Measurements from ENCODE around the gene TMEM92. TPM values are rescaled to one million over a fixed set of nuclear protein-coding genes. Genes with fewer than 3 reads are reported as not detected.
"Not testable (repeated sequence)": the region's sequence is repeated elsewhere in the genome, so short reads cannot be mapped to it uniquely, and the experiment has no call there.

The TMEM92 gene
- total RNA-seq, 1 donor from 2014 or later = not detected

DNA sequence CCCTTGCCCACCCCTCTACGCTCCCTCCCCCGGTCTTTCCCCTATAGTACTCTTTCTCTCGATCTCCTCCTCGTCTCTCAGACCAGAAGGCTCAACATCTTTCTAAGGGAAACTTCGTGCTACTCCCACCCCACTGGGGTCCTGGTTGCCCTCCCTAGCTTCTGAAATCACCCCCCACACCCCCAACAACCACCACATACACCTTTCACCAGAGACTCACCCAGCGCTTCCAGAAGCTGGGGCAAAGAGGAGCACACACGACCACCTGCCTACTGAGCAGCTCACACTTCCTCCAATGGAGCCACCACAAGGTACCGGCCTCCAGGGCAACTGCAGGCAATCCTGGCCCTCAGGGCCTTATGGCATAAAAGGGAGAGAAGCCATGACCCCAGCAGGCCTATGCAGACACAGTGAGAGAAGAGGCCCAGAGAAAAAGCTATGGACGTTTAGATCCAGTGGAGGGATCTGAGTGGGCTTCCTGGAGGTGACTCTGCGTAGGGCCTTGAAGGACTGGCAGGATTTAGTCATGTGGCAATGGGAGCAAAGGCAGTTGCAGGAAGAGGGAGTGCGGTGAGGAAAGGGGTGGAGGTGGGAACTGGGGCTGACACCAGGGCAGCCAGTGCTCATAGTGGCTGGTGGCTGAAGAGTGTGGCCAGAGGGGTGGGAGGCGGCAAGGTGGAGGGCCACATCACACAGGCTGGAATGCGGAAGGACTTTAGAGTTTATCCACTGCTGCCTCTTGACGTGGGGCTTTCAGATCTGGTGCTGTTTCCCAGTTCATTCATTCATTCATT is 12.1 kb upstream of the TMEM92 start:
- DNase-seq (ENCODE audit: low read depth in 2 of 2) = no peak

DNA sequence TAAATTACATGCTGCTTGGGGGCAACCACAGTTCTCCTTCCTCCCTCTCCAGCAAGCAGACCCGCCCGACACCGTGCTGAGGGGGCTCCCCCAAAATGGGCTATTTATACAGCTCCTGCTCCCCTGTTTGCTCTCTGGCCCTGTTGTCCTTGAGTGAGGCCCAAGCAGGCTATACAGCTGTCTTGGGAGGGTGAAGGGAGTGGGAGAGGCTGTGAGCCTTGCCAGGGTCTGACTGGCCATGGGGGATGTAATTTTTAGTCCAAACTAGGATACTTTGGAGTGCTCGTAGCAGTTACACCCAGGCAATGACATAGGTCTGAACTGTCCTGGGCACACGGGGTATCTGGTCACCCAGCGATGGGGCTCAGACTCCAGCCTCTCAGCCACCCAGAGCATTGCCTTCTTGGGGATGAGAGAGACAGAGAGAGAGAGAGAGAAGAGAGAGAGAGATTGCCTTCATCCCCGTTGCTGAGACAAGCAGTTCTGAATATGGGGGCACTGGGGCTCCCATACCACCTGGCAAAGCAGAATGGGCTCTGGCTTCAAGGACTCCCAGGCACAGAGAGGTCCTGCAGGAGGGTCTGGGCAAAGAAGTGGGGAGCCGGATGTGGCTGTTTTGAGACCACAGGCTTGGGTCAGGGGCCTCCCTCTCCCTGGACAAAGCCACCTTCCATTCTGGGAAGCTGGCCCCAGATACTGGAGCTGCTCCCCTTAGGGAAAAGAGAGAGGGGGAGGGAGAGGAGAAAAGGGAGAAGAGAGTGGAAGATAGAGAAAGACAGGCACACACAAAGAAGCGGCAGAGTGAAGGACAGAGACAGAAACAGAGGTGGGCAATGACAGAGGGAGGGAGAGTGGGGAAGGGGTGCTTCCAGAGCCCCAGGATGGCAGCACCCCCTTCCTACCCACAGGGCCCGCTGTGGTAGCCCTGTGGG is 10.7 kb upstream of the TMEM92 start:
- DNase-seq (ENCODE audit: low read depth in 2 of 2) = no peak

DNA sequence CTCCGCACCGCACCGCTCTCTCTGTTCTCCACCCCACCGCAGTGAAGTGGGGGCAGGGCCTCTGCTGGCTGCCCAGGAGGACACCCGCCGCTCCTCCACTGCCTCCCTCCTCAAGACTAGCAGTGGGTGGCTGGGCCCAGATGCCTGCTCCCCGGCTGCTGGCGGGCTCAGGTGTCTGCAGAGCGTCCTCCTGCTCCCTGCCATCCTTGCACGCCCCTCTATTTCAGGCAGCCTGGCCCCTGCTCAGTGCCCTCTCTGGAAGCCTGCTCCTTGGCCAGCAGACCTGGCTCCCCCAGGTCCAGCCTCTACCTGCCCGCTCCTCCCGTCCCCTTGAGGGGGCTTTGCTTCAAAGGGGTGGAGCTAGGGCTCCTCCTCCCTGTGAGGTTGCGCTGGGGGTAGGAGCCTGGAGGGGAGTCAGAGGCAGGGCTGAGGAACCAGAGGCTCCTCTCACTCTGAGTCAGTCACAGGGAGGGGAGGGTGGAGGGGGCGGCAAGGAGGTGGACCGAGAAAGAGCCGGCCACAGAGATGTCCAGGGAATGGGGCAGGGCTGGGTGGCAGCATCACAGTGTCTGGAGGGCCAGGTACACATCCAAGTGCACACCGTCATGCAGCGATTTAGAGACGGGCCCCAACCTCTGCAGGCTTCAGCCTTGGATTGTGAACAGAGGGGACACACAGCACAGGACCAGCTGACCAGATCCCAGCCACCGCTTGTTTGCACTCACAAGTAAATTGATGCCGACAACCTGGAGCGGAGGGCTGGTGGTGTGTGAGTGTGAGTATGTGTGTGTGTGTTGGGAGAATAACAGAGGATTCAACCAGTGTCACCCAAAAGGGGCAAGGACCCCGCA is 9.8 kb upstream of the TMEM92 start:
- no peak for DNase-seq (ENCODE audit: low read depth in 2 of 2)

DNA sequence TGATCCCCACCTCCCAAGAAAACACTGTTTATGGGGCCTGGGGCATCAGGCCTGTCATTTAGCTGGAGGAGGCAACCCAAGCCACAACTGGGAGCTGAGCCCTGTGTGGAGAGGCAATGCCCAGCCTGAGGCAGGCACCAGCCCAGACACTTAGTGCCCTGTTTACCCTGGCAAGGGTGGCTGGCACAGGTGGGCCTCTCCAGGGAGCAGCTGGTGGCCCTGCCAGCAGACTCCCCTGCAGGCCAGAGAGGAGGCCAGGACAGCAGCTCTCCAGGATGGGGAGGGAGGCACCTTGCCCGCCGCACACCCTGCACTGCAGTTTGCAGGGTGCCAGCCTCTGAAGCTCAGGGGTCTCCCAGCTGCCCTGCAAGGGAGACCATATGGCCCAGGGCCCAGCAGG is 9.1 kb upstream of the TMEM92 start:
- no peak for DNase-seq (ENCODE audit: low read depth in 2 of 2)

DNA sequence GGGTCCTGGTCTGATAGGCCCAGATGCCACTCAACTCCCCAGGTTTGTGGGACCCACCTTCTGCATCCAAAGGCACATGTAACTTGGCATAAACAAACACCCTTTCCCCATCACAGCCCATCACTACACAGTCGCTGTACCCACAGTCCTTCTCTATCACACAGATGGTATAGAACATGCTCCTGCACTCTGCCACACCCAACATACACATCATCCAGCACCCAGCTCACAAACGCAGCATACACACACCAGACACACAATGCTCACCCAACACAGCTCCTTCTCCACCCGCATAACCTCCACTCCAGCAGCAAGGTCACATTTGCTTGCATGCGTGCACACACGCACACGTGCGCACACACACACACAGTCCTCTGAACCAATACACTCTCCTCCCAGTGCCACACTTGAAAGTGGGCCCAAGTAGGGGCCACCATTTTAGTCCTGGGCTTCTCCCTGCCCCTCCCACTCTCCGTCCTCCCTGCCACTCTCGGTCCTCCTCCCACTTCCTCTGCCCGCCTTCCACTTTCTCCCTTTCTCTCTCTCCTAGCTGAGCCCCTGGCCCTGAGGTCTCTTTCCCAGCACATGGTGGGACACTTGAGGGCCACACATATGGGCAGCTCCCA is 8.5 kb upstream of the TMEM92 start:
- no peak for DNase-seq (ENCODE audit: low read depth in 2 of 2)

DNA sequence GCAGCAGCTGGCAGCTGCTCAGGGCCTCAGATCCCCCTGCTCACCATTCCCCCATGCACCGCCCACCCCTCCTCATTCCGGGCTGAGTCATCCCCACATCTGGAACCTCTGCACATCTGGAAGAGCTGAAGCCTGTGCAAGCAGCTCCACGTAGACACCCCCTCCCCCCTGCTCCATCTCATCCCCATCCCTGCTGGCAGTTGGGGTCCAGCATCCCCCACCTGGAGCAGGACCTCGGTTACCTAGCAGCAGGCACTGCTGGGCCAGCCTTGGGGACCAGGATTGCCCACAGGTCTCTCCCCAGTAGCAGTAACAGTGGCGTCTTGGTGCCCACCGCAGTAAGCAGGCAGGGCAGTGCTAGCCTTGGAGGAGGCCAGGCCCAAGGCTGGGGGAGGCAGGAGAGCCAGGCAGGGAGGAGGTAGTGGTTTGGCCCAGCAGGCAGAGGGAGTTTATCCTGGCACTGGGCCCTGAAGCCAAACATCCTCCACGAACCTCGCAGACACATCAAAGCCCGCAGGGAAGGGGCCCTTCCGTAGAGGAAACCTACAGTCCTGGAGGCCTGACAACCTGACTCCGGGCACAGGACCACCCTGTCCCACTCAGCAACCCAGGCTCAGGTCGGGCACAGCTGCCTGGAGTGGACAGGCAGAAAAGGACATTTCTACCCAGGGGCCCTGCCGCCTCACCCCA is 7.7 kb upstream of the TMEM92 start:
- peak; percentile 16 to 29 for DNase-seq (ENCODE audit: low read depth in 2 of 2)

DNA sequence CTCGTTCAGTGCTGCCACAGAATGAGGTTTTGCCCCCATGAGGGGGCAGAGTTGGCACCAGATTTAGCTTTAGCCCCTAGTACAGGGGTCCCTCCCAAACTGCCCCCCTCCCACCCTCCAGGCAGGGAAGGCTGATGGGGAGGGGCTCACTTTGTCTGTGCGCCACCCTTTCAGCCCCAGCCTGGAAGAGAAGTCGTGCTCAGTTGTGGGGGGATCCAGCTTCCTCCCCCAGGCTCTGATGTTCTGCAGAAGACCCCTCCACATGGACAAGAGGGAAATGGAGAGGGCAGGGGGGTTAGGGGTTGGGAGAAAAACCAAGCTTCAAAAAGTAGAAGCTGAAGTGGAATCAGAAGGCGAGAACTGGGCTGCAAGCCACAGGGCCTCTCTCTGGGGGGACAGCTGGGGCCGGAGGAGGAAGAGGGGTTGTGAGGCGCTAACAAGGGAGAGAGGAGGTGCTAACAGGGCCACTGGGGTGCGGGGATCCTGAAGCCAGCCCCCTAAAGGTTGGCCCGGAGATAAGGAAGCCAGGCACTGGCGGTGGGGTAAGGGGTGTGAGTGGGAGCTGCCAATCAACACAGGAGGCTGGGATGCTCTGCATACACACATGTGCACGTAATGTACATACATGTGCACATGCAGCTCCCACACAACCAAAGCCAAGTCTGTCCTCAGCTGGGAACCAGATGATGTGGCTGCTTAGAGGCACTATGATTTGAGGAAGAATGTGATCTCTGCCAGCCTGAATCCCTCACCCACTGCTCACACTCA is 7.0 kb upstream of the TMEM92 start:
- no peak for DNase-seq (ENCODE audit: low read depth in 2 of 2)

DNA sequence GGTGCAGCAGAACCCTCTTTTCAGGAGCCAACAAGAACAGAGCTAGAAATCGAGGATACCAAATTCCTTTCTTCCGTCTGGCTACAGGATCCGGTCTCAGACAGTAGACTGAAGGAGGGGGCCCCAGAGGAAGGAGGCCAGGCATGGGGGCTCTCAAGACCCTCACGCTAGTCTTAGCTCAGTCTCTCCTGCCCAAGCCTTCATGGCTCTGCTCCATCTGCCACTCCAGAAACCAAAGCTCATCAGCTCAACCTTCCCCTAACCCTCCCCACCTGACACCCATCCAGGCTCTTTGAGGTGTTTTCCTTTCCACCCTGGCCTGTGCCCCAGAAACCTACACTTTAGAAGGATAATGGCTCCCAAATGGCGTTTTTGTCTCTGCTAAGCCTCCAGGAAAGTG is 6.2 kb upstream of the TMEM92 start:
- no peak for DNase-seq (ENCODE audit: low read depth in 2 of 2)

DNA sequence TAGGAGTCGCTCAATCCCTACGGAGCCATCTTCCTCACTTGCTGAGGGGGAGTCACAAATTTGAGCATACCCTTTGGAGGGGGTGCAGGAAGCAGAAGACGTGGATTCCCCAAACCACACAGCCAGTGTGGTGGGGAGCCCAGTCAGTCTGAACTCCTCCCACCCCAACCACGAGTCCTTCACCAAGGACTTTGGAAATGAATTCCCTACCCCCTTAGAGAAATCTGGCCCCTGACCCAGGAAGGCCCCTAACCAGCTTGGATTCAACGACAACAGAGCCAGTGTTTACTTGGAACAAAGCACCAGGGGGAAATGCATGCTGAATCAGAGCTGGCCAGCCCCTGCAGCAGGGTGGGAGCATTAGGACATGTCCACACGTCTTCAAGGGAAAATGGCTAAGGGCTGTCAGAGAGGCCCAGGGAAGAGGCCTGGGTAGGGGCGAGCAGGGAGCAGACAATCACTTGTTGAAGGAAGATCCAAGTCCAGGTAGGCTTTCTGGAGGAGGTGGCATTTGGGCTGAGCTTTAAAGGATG is 5.5 kb upstream of the TMEM92 start:
- DNase-seq (ENCODE audit: low read depth in 2 of 2) = peak in 1 of 2 donors; percentile 24

DNA sequence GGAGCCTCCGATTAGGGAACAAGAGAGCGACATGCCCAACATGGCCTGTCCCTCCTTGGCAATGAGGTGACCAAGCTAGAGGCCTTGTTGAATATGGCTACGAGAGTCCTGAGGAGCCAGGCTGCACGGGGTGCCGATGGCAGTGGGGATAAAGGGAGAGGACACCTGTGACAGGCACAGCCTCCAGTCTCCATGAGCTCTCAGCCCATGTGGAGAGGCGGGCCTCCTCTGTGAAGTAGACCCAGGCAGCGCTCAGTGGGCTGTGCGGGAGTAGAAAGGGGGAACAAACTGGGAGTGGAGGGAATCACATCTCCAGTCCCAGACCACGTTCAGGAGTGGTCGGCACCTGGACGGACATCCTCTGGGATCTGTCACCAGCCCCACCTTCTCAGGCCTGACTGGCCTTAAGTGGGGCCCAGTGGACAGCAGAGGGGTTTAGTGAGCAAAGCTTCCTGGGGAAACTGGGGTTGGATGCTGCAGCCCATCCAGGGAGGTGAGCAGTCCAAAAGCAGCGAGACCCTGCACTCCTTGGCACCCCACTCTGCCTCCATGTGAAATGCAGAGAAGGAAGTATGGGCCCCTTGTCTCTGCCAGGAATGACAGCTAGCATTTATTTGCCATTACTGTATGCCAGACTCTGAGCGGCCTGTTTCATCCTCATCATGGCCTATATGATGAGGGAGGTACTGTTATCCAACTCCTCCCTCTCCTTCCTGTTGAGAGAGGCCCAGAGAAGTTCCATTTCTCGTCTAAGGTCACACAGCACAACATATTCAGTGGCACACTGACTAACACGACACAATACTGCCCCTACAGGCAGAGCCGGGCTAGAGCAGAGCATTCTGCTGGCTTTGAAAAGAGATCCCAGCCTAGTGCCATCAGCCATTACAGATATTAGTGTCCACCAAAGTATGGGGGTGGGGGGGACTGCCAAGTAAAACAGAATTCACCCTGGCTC is 4.5 kb upstream of the TMEM92 start:
- DNase-seq (ENCODE audit: low read depth in 2 of 2) = peak; percentile 62 to 71

DNA sequence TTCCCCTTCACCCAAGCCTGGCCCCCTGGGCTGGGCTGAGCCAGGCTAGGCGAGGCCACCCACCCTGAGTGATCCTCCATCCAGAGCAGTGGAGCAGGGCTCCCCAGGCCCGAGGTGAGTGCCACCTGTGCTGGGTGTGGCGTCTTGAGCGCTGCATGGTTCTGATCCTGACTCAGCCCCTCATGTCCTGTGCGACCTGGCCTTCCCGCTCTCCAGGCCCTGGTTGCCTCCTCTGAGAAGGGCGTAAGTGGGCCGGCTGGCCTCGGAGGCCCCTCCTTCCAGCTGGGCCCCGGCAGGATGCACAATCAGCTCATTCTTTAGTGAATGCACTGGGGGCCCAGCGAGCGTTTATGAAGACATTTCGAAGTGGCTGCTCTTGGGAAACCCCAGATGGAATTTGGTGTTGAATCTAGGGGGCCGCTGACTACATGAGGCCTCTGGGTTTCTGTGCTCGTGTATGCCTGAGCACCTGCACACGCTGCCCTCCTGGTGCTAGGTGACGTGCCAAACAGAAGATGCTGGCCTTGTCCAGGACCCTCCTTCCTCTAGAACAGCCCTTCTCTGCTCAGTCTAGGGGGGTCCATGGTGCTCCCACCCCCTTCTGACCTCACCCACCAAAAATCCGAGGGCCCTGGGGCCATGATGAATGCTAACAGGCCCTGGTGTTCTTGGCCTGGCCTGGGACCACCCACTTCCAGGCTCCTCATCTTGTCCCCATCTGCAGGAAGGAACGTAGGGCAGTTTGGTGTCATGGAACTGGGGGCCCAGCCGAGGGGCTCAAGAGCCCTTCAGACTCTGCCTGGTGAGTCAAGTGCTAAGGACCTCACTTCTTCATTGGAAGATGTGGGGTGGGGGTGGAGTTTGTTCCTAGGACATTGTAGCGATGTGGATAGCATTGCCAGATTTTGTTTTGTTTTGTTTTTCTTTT is 3.6 kb upstream of the TMEM92 start:
- DNase-seq (ENCODE audit: low read depth in 2 of 2) = no peak

DNA sequence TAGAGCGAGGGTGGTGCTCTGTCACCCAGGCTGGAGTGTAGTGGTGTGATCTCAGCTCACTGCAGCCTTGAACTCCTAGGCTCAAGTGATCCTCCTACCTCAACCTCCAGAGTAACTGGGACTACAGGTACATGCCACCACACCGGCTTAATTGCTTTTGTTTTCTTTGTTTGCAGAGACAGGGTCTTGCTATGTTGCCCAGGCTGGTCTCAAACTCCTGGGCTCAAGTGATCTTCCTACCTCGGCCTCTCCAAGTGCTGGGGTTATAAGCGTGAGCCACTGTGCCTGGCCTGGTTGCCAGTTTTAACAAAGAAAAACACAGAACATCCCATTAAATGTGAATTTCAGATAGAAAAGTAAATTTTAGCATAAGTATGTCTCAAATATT is 2.9 kb upstream of the TMEM92 start:
- DNase-seq (ENCODE audit: low read depth in 2 of 2) = not testable (repeated sequence)

DNA sequence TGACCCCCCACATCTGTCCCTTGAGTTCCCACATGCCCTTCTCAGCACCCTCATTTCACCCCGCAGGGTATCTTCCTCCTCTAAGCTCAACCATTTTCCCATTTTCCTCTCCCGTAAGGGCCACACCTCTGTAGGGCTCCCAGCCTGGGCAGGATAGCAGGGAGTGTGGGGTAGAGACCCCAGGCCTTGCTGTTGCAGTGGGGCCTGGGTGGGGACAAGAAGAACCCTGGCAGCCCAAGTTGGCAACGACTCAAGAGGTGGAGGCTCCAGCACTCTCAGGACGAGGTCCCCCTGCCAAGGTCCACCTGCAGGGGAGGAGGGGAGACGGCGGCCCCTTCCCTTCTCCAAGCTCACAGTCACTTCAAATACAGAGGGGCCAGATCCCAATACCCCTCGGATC is 2.0 kb upstream of the TMEM92 start:
- no peak for DNase-seq (ENCODE audit: low read depth in 2 of 2)

DNA sequence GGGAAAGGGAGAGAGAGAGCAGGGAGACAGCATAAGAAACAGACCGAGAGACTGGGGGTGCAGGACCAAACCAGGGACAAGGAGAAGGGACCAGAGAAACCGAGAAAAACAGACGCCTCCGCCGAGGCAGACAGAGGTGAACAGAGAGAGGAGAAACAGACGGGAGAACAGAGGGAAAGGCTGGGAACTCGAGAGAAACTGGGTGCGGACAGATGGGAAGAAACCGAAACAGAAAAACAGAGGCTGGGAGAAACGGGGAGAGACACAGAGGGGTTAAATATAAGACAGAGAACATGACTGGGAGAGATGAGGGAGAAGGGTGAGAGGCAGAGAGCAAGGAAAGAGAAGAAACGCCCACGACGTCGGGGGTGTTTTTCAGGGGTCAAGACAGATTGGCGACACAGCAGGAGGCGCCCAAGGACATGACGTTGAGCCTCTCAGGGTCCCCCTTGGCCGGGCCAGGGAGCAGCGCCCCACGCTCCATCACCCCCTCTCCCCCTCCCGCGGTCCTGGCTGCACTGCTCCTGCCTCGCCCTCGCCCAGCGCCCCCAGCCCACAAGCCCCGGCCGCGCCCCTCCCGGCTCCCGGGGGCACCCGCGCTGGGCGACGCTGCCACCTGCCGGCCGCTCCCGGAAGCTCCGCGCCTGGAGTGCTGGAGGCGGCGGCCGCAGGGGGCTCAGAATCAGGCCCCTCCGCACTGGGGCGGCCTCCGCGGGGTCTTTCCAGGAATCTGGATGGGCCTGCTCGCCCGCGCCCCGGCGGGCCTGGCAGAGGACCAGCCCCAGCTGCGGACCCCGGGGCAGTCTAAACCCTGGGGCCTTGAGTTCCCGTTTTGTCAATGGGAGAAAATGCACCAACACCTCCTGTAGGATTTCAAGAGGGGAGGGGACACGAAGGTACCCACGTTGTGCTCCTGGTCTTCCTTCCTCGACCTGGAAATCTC is 1.3 kb upstream of the TMEM92 start:
- DNase-seq (ENCODE audit: low read depth in 2 of 2) = peak in 1 of 2 donors; percentile 40

DNA sequence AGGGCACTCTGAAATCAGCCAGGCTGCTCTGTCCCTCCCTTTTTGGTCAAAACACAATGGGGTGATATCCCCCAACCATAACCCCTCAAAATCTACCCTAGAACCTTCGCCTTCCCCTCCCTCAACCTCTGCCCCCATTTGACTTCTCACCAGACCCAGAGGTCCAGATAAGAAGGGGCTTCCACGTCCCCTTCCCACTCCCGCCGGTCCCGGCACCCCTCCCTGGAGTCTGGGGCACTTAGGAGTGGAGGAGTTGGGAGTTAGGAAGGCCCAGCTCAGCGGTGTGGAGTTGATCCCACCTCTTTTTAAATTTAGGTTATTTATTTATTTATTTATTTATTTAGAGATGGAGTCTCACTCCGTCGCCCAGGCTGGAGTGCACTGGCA is 619 bp upstream of the TMEM92 start:
- no peak for DNase-seq (ENCODE audit: low read depth in 2 of 2)

DNA sequence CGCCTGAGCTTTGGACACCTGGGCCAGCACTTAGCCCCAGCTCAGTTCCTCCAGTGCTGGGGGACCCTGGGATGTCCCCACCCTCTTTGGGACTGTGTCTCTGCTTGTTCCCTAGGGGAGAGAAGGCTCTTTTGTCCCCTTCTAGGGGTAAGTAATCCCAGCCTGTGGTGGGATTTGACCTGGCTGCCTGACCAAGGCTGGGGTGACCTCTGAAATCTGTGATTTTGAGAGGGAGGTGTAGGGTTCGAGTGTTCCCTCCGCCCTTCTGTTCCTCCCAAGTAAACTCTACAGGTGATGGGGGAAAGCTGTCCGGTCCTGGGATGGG is 593 bp downstream of the TMEM92 start:
- no peak for DNase-seq (ENCODE audit: low read depth in 2 of 2)

All from lung microvascular endothelial cell (primary cell).